NCI-H524 treated with DMSO at 0.1 percent for 48 hours (cell line): ENCODE measurements around the gene ZNF789.
"Not testable (repeated sequence)": the region's sequence is repeated elsewhere in the genome, so short reads cannot be mapped to it uniquely, and the experiment has no call there.

Experiments
- DNase-seq: peaks from one replicate; lab custom pipeline; 2025; lab: John Stamatoyannopoulos, UW

Gene ZNF789

DNA sequence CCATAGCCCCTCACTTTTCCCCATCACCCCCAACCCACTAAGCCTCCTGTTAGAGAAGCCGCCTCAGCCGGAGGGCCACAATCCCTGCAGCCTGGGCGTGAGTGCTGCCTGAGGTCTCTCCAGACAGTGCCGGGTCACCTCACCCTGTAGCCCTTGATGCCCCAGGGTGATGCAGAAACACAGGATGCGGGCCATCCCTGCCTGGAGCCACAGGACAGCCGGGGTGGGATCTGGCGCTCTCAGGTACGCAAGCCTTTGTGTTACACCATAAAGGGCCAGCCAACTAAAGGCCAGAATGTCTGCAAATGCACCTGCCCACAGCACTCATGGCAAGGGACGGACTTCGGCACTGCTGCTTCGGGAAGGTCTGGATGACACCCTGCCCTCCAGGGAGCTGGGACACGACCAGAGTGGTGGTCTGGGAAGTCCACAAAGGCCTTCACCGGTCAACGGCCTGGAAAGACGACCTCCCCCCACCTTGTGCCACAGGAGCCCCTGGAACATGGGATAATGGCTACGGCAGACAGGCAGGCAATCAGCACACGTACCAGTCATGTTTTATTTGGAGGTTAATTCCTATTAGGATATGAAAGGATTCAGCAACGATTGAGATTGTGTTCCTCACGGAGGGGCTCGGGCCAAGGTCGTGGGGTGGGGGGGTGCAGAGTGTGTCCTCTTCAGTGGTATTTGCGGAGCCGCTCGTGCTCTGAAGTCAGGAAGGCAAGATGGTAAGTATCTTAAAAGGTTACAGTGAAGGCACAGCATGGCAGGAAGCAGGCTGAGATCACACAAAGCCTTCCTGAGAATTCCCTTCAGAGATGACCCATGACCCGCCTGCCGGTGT is 14.8 kb upstream of the ZNF789 start:
- no peak for DNase-seq

DNA sequence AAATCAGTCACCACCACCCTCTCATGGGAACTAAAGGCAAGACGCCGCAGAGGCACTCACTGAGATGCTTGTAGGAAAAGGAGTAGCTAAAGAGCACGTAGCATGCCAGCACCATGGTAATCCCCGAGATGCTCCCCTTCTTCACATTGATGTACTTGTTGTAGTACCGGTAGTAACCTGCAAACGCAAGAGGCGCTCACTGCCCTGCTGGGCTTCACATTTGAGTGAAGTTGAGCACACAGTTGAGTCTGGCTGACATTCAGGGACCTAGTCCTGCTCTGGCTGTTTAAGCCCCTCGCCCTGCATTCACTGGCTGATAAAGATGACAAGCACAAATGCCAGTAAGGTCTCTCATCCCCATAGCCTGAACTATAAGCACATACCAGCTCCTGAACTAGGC is 13.6 kb upstream of the ZNF789 start:
- DNase-seq, result no peak

DNA sequence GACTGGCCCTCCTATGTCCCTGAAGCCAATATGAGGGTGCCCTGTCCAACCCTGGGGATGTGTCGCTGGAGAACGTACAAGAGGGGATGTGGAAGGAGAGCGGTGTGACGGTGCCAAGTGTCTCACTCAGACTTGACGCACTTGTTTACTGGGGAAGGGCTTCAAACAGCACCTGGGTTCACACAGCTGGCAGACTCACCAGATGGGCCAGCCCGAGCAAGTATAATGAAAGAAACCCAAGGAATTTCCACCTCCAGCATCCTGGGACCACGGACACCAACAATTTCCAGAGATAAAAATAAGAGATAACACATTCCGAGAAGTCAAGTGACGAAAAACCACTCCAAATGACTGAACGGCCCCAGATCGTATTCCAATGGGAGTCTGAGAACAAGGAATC is 12.0 kb upstream of the ZNF789 start:
- no peak for DNase-seq

DNA sequence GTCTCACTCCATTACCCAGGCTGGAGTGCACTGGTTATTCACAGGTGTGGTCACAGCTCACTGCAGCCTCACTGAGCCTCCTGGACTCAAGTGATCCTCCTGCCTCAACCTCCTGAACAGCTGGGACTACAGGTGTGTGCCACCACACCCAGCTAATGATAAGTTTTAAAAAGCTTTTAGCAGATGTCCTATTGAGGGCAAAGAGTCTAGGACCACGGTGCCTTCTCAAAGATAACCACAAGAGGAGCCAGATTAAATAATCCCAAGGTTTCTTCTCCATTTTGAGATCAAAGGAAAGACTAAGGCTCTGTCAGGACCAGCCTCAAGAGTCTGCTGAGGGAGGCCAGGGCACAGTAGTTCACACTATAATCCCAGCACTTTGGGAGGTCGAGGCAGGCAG is 11.5 kb upstream of the ZNF789 start:
- DNase-seq, result no peak

DNA sequence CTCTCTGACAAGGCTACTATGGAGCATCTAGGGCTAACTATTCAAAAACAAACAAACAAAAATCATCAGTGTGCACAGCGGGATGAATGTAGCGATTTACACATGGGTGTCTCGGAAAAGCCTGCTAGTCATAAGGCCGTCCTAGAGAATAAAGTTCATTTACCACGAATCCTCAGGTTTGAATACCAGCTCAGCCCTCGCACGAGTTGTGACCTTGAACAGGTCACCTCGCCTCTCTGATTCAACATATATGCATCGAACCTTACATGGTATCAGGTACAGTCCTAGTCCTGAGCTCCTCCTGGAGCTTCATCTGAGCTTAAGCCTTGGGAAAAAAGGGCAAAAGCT is 7.3 kb upstream of the ZNF789 start:
- DNase-seq, result no peak

DNA sequence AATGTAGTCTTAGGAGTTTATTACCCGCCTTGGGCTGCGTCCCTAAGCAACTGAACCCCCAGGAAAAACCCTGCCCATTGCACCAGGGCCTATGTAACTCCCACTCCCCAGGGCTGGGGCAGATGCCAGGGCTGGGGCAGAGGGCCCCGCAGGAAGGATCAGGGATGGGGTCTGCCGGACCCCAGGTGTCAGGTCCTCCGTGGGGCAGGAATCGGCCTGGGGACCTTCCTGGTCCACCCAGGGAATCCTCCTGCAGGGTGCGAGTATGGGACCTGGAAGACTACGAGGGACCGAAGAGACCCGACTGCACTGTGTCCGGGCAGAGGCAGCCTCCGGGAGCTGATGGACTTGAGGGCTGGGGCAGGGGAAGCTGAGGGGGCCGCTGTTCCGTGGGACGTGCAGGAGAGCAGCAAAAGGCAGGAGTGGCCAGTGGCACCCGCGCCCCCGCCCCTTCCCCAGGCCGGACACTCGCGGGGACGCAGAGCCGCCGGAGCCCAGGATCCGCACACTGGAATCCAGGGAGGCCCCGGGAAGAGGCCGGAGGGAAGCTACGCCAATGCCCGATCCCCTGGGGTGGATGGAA is 4.3 kb upstream of the ZNF789 start:
- DNase-seq, result no peak

DNA sequence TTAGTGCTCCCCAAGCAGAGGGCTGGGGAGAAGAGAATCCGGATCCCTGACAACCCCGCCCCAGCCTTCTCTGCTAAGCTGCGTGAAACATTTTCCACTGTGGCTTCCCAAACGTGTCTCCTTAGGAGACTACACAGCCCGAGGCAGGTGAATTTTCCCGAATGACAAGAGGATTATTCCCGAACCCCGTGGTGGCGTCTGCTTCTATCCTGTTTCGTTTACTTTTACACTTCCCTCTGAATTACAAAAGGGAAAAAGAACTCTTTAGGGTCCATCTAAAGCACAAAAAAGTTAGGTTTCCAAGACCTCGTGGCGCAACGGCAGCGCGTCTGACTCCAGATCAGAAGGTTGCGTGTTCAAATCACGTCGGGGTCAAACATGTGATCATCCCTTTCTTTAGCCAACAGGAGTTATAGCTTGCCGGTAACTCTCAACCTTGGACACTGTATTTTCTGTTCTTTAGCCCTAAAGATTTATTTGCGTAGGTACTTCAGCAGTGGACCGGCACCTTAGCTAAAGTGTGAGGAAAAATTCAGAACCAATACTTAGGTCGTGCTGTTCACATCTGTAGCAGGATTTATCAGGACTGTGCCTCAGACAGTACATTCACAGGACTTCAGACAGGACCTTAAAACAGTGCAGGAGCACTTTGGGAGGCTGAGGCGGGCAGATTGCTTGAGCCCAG is 3.2 kb upstream of the ZNF789 start:
- no peak for DNase-seq

DNA sequence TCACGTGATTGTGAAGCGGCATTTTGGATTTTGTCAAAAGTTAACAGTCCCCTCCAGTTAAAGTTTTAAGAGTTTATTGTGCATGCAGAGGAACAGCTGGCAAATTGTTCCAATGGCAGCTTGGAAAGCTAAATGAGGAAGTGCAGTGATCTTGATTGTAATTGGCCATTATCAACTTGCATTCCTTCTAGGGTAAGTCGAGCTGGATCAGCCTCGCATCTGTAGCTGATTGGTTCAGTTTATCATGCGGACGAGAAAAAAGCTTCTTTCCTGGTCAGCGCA is 566 bp downstream of the ZNF789 start:
- no peak for DNase-seq

DNA sequence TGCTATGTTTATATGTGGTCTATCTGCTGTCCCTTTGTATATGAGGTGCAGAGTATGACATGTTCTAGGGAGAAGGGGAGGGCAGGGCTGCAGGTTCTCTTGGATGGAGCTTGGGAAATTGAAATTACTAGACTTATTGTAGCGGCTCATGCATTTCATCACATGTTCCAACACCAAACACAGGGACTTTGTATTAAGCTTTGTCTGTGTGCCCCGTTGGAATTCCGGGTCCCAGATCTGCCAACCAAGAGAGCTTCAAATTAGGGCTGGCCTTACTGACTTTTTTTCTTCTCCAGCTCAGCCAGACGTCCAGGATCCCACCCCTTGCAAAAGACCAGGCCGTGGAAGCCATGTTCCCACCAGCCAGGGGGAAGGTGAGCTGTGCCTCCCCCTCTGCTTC is 3.4 kb downstream of the ZNF789 start:
- DNase-seq, result no peak

DNA sequence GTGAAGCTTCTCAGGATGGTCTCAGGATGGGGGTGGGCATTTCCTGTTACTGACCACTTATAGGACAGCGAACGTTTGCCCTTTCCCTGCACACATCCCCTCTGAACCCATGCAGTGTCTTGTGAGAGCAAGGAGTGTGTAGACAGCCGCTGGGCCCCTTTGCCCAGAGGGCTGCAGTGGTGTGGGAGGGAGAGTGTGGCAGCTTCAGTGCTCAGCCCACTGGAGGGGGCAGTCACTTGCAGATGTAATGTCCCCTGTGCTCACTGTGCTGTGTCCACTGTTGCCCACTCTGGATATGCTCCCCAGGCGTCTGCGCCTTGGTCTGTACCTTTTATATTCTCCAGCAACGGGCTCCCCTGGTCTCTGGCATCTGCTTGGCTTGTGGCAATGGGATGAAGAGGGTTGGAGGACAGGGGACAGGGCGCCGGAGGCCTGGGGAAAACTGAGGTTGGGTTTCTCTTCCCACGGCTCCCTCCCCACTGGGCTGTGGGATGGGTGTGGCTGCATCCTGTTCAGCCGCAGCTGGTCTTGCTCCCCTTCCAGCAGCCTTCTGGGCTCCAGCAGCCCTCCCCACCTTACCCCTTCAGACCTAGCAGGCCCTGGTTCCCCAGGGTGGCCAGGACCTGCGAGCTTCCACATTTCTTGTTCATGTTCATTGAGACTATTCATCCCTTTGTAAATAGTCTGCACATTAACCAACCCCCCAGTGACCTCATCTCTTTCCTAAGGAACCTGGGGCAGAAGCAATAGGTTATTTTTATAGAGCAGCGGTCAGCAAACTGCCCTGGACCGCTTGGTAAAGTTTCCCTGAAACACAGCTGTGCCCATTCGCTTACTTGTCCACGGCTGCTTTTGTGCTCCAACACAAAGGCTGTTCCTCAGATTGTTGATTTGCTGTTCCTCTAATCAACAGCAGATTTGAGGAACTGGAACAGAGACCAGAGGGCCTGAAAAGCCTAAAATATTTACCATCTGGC is 6.1 kb downstream of the ZNF789 start:
- no peak for DNase-seq

DNA sequence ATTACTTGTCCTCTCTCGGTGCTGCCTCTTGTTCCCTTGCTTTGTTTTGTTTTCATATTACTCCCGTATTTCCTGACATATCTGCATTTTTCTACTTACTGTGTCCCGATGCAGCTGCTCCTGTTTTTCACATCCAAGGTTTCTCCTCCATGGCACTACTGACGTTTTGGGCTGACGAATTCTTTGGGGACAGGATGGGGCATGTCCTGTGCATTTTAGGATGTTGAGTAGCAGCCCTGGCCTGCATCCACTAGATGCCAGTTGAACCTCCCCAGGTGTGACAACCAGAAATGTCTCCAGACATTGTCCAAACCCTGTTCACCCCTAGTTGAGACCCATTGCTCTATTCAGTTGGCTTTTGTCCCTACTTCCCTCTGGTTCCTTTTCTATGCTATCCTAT is 12.4 kb downstream of the ZNF789 start:
- no peak for DNase-seq

DNA sequence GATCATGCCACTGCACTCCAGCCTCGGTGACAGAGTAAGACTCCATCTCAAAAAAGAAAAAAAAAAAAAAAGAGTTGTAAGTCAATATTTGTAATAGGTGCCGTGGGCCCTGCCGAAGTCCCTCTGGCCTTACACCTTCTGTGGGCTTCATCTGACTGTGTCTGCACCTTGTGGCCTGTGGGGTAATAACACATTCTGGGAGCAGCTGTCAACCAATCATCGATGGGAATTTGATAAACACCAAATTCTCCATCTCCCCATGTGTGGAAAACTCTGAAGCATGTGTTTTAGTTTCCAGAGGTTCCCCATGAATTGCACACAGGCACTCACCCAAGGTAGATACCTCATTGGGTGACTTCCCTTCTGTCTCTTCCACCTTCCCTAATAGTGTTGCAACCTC is 16.5 kb downstream of the ZNF789 start:
- DNase-seq, result no peak

DNA sequence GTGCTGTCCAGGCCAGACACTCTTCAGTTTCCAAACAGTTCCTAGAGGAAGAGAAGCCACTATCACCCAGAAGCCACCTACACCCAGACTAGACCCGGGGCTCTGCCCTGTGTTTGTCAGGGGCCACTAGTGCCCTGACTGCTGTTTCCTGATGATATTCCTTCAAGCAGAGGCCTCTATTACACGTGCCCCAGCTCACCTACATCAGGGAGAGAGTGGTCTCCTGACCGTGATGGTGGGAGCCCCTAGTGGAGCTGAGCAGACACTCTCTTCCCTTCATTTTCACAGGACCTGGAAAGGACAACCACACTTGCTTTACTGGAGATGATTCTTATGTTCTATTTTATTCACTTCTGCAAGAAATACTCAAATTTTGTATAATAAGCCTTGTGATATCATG is 18.2 kb downstream of the ZNF789 start:
- DNase-seq, result no peak

DNA sequence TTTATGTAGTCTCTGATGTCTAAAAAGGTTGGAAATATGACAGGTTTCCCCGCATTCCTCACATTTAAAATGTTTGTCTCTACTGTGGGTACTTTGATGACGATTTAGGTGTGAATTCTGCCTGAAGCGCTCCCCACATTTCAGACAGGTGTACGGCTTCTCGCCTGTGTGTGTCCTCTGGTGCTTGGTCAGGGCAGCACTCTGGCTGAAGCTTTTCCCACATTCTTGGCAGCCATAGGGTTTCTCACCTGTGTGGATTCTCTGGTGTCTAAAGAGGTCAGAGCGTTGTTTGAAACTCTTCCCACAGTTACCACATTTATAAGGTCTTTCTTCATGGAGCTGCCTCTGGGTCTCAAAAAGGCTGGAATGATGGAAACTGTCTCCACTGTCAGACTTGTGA is 21.1 kb downstream of the ZNF789 start:
- DNase-seq, result no peak

DNA sequence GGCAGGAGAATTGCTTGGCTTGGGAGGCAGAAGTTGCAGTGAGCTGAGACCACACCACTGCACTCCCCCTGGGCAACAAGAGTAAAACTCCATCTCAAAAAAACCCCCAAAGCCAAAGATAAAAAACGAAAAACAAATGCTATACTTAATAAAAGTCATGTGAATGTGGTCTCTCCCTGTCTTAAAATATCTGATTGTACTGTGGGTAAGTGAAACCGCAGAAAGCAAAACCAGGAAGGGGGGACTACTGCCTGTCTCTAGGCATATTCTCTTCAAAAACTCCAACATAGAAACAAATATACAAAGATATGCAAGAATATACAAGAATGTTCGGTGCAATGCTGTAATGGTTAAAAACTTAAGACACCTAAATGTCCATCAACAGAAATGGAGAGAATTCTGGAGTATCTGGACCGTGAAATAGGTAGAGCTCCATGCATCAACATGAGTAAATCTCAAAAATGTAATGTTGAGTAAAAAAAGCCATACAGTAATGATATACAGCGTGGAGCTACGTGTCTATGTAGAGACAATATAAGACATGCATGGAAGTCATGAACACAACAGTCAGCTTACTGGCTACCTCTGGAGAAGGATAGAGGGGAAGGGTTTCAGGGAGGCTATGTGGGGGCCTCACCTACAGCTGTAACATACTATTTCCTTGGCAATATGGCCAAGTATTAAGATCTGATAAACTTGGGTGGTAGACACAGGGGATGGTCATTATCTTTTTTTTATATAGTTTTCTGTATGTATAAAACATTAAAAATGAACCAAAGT is 25.3 kb downstream of the ZNF789 start:
- no peak for DNase-seq

DNA sequence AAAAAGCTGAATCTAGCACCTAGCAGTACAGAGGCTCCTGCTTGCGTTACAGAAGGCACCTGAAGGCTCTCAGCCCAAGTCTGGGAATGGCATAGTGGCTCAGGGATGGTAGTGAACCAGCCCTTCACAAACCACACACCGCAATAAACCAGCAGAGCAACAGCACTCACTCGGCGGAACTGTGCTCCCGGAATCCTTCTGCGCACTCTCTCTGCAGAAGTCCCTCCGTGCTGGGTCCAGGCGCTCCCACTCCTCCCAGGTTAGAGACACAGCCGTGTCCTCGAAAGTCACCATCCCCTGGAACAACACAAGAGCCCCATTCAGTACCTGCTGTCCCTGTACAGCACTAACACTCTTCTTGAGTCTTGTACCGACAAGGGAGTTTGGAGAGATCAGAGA is 25.9 kb downstream of the ZNF789 start:
- DNase-seq, result no peak

DNA sequence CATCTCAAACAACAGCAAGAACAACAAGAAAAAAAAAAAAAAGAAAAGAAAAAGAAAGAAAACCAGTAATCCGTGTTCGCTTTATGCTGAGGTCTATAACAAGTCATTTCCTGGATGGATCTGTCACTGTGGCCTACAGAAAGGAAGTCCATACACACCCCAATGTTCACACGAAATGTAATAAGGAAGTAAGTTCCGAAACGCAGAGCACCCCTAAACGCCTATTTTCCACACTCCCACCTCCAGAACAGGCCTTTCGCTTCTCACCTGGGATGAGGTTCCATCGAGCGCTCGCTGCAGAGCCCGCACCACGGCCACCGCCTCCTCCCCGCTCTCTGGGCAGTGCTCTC is 26.7 kb downstream of the ZNF789 start:
- DNase-seq, result no peak

DNA sequence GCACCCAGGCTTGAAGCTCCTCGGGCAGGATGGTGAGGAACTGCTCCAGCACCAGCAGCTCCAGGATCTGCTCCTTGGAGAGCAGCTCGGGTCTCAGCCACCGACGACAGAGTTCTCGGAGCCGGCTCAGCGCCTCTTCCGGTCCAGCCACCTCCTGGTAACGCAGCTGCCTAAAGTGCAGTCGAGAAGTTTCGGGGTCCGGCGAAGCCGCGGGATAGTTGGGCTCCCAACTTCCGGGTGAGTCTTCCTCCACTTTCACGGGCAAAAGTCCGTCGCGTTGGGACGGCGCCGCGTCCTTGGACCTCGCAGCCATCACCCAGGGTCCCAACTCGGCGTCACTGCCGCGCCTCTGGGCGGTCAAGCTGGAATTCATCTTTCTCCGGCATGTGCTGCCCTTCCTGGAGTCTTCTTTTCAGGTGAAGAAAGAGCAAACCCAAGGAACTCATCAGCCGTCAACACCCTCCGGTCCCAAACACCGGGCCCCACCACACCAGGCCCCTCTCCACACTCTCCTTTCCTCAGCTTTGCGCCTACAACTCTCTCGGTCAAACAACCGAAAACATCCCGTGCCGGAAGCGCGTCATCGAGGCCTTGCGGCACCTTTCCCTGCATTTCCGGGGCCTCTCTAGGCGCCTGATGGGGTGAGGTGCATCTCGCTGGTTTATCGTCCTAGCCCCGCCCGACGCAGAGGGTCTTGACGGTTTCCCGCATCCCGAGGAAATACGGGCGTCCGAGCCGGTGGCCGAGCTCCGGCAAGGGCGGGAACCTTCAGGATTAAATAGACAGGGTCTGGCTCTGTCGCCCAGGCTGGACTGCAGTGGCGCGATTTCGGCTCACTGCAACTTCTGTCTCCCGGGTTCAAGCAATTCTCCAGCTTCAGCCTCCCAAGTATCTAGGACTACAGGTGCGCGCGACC is 27.3 kb downstream of the ZNF789 start, which contains the start of gene ZNF394:
TSS of gene ZNF394 (minus strand) at position 561 of the 916 bp plus-strand sequence. CDS start at position 373, 188 bp downstream.
- DNase-seq, result peak; percentile 66

DNA sequence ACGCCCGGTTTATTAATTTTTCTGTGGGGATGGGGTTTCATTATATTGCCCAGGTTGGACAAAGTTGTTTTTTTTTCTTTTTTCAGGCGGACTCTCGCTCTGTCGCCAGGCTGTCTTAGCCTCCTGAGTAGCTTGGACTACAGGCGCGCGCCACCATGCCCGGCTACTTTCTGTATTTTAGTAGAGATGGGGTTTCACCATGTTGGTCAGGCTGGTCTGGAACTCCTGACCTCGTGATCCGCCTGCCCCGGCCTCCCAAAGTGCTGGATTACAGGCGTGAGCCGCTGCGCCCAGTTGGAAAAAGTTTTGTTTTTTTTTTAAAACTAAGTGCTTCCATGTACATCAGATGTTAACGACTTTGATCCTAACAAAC is 27.9 kb downstream of the ZNF789 start:
- no peak for DNase-seq

DNA sequence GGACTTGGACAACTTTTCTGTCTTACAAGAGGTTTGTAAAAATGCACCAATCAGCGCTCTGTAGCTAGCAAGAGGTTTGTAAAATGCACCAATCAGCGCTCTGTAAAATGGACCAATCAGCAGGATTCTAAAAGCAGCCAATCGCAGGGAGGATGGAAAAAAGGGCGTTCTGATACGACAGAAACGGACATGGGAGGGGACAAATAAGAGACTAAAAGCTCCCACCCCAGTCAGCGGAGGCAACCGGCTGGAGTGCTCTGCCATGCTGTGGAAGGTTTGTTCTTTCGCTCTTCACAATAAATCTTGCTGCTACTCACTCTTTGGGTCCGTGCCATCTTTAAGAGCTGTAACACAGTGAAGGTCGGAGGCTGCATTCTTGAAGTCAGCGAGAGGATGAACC is 28.5 kb downstream of the ZNF789 start:
- DNase-seq, result not testable (repeated sequence)

DNA sequence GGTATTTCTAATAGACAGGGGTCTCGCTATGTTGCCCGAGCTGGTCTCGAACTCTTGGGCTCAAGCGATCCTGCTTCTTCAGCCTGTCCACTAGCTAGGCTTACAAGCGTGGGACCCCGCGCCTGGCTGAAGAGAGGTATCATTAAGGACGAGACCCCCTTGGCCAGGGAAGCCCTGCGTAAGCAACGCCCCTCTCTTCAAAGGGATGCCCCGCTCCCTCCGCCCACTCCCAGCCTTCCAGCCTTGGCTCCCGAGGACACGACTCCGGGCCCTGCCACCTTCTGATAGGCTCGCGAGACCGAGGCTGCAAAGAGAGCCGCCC is 31.6 kb downstream of the ZNF789 start:
- no peak for DNase-seq
